SK-N-MC (cell line): ENCODE data around the gene ATP10D.

Experiments
- EZH2 ChIP-seq: fragments of 200-600 bp; sonication (generic); IDR thresholded peaks from one replicate; pipeline ENCODE4 v1.6.1; 2017; ENCODE audit warnings: antibody characterized with exemption
- POLR2AphosphoS5 ChIP-seq: IDR thresholded peaks from 2 replicates; pipeline ENCODE4 v1.6.1; 2012; ENCODE audit warnings: mild to moderate bottlenecking, low read depth, low read length, borderline replicate concordance

GRCh38 chr4:47442980-47443379 lies 42.1 kb upstream of the ATP10D start:
- no peak for TF ChIP-seq EZH2
- TF ChIP-seq POLR2AphosphoS5 = no peak
